ENCODE measurements around the gene GPR42.
"Not testable (repeated sequence)": the region's sequence is repeated elsewhere in the genome, so short reads cannot be mapped to it uniquely, and the experiment has no call there.

The GPR42 gene

DNA sequence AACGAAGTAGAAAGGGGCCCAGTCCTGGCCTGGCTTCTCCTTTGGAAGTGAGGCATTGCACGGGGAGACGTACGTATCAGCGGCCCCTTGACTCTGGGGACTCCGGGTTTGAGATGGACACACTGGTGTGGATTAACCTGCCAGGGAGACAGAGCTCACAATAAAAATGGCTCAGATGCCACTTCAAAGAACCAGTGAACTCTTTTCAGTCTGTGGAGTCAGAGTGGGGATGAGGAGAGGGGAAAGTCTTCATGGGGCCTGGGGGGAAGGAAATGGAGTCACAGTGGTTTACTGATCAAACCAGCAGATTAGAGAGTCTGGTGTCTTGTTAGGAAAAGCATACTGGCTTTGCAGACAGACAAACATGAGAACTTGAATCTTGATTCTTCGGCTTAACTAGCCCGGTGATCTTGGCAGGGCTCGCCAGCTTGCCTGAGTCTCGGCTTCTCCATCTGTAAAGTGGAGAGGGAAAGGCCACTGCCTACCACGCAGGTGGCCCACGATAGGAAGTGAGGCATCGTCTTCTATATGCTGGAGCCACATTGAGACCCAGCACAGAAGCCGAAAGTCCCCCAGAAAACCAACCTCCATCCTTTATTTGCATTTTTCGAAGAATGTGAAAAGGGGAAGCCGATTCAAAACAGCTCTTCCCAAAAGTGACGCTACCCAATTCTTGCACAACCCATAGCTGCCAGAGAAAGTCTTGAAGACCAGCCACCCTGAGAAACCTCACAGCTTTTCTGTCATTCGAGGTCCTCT, 23.5 kb upstream of the GPR42 start, which contains the start of gene FFAR1:
FFAR1 (plus strand) TSS at position 732 of the 759 bp plus-strand sequence. CDS start 3,650 bp downstream, outside the sequence.
- DNase-seq: peak; percentile 72

DNA sequence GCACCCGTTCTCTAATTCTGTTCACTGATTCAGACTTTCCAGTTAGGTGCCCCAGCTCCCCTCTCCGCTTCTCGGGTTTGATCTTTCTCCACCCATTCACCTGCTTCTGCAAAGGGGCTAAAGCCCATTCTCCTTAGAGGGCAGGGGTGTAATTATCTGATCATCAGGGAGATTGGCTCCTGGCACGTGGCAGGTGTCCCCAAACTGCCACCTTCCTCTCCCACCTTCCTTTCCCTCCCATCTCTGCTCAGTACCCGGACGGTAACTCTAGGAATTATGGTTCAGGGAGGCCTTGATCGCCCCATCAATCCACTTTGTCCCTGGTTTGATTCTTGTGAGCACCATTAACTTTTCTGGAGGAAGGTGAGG, 23.0 kb upstream of the GPR42 start:
- DNase-seq: no peak

DNA sequence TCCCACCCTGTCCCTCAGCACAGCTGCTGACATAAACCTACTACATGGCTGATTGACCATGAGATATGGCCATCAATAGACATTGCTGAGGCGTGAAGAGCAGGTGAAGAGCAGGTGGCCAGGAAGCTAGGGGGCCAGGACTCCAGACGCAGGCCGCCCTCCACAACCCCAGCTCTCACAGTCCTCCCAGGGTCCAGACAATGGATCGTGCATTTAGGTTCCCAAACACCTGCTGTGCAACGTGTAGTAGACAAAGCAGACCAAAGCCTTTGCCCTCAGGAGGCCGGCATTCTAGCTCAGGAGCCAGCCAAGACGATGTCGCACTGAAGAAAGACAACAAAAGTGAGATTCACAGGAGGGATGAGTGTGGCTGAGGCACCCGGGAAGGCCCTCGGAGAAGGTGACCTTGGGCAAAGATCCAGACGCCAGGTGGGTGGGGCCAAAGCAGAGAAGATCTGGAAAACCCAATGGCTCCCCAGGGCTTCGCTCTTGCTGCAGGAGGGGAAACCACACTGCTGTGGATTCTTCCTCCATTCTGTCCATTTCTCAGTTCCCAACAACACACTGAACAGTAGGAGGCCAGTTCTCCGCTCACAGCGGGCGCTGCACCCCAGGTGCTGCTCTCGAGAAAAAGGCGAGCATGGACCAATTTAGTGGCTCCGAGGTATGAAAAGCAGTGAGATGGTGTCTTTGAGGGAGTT, 21.8 kb upstream of the GPR42 start:
- no peak for DNase-seq

DNA sequence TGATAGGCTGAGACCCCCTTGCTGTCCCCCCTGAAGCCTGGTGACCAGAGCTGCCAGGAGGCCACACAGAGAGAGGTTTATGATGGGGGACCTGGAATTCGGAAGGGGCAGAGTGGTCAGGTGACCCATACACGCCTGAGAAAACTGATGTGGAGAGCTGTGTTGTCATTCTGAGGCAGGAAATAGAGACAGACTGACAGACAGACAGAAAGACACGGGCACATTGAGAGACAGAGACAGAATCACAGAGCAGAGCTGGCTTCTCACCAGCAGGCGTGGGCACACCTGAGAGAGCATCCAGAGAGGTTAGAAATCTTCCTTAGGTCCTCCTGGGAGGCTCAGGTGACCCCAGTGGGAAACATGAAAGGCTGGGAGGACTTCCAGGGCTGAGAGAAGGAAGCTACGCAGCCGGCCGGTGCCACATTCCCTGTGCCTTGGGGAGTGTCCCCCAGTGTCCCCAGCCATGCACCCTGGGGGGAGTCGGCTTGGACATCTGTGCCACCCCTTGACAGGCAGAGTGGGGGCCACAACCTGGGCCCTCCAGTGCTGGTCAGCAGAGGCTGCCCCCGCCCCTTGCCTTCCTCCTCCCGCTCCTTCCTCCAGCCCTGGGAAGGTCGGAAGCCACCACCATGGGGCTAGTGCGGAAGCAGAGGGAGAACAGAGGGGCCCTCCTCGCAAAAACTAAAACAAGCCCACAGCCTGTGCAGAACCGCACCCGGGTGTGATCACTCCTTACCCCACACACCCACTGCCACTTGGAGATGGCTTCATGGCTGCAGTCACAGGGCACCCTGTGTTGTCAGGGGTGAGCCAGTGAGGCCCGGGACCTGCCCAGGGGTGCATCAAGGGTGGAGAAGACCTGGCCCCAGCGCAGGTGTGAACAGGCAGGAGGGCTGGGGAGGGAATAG, 21.0 kb upstream of the GPR42 start:
- DNase-seq: no peak

DNA sequence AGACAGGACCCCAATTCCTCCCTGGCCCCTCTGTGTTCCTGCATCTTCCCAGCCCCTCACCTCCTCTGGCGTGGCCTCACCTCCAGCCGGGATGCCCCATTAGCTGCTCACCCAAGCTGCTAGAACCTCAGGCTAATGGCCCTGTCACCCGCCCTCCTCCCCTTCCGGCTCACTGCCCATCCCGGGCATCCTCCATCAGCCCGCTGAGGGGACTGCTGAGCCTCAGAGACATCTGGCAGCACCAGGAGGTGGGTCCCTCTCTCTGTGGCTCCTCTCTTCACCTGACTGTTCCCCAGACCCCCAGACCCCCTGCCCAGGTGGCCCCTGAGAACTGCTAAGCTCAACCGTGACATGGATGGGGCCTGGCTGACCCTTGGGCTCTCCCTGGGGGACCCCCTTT, 20.3 kb upstream of the GPR42 start:
- DNase-seq: no peak

DNA sequence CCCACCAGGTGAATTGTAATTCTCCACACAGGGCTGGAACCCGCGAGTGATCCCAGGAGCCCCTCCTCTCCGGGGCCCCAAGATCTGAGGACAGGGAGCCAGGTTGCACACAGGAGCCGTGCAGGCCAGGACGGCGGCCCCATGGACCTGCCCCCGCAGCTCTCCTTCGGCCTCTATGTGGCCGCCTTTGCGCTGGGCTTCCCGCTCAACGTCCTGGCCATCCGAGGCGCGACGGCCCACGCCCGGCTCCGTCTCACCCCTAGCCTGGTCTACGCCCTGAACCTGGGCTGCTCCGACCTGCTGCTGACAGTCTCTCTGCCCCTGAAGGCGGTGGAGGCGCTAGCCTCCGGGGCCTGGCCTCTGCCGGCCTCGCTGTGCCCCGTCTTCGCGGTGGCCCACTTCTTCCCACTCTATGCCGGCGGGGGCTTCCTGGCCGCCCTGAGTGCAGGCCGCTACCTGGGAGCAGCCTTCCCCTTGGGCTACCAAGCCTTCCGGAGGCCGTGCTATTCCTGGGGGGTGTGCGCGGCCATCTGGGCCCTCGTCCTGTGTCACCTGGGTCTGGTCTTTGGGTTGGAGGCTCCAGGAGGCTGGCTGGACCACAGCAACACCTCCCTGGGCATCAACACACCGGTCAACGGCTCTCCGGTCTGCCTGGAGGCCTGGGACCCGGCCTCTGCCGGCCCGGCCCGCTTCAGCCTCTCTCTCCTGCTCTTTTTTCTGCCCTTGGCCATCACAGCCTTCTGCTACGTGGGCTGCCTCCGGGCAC, 19.3 kb upstream of the GPR42 start:
- DNase-seq: no peak

DNA sequence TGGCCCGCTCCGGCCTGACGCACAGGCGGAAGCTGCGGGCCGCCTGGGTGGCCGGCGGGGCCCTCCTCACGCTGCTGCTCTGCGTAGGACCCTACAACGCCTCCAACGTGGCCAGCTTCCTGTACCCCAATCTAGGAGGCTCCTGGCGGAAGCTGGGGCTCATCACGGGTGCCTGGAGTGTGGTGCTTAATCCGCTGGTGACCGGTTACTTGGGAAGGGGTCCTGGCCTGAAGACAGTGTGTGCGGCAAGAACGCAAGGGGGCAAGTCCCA, 18.8 kb upstream of the GPR42 start:
- DNase-seq: no peak

DNA sequence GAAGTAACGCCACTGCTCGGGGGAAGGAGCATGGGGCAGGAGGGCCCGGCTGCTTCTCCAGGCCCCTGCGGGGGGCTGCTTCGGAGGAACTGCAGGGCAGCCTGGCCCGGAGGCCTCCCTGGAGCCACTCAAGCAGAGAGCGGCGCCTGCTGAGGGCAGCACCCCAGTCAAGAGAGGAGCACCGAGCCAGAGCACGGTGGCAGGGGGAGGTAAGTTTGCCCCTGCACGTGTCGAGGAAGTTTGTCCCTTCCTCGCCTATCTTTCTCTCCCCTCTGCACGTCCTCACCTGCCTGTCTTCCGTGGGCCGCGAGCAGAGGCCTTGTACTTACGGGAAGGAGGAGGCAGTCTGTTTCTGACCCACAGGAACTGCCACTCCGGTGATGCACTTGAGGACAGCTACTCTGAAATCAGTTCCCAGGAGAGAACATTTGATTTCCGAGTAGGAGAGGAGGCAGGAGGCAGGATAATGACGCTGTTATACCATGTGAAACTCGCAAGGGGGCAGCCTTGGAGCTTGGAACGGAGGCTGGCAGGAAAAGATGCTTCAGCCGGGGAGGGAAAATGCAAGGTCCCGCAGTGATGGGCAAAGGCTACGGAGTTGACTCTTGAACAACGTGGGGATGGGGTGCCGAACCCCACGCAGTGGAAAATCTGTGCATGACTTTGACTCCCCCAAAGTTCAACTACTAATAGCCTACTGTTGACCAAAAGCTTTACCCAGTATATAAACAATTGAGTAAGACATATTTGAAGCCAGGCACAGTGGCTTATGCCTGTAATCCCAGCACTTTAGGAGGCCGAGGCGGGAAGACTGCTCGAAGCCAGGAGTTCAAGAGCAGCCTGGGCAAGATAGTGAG, 18.2 kb upstream of the GPR42 start:
- peak; percentile 80 for DNase-seq

DNA sequence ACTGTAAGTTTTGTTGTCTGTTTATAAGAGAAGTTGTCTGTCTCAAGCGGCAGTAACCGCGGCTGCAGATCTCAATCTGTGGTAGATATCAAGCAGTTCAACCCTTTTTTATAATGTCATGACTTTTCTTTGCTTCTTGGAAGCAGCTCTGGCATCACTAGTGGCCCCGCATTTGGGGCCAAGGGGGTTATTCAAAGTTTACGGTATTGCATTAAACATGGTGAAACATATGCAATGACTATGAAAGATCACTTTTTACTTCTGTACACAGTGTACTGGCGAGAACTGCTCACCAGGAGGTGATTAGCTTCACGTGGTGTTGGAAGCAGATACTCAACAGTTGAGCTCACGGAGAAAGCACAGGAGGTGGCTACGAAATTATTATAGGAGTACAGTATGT, 17.2 kb upstream of the GPR42 start:
- DNase-seq: no peak

DNA sequence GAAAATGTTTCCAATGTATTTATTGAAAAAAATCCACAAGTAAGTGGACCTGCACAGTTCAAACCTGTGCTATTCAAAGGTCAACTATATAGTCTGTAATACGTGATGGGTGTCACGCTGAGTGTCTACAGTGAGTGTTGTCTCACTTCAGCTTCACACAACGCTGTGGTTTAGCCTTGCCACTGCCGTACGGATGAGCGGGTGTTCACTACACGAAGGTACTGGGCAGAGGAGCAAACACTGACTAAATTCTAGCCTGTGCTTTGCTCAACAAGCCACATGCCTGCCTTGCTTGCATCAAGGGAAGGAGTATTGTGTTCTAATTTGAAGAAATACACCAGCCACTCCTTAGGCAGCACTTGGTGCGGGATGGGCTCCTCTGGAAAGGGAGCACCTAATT, 16.0 kb upstream of the GPR42 start:
- DNase-seq: peak; percentile 23

DNA sequence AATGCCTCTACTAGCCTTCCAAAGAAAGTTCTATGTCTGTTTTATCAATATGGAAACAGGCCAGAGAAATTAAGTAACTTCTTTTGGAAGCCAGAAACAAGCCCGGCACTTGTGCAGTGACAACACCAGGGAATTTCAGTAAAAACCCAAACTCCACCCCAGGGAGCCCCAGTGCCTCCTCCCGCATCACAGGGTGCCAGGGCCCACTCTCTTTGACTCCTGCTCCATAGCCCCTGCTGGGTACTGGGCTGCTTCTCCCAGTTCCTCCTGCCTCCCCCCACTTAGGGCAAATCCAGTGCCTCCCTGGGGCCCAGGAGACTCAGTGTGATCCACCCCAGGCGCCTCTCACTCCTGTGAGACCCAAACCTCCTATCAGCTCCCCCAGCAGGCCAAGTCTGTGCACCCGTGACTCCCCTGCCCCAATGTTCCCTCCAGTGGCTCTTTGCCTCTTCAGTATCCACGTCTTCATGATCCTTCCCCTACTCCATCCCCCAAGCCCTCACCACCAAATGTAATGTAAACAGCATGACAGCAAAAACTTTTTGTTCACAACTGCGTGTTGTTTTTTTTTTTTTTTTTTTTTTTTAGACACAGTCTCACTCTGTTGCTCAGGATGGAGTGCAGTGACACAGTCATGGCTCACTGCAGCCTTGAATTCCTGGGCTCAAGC, 14.9 kb upstream of the GPR42 start:
- no peak for DNase-seq

DNA sequence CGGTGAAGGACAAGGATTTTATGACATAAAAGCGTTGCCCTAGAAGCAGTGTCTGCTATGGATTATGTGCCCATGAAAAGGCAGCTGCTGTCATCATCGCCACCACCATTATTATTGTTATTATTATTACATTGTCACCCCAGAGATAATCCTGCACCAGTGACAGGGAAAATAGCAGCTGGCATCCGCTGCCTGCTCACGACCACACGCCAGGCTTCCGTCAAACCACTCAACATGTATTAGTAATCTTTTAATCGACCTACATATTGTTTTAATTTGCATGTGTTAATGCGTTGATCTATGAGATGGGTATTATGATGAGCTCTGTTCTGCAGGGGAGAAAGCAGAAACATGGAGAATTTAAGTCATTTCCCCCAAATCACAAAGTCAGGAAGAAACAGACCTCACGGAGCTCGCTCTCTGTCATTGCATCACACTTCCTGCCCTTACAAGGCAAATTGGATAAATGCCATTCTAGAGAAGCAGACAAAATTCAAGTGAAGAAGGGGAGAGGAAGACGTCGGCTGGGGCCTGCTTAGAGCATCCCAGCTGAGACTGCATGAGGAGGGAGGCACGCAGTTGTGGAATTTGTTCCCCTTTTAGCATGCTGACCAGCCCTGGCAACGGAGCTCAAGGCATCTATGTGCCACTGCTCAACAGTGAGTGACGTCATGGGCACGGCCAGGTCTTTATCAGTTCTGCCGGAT, 12.8 kb upstream of the GPR42 start, which contains the start of gene FFAR3:
FFAR3 (plus strand) TSS at position 594 of the 707 bp plus-strand sequence. CDS start 431 bp downstream, outside the sequence.
- DNase-seq: no peak

DNA sequence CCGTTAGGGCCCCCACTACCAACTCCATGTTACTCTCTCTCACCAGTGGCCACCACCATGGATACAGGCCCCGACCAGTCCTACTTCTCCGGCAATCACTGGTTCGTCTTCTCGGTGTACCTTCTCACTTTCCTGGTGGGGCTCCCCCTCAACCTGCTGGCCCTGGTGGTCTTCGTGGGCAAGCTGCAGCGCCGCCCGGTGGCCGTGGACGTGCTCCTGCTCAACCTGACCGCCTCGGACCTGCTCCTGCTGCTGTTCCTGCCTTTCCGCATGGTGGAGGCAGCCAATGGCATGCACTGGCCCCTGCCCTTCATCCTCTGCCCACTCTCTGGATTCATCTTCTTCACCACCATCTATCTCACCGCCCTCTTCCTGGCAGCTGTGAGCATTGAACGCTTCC, 12.0 kb upstream of the GPR42 start:
- not testable (repeated sequence) for DNase-seq

DNA sequence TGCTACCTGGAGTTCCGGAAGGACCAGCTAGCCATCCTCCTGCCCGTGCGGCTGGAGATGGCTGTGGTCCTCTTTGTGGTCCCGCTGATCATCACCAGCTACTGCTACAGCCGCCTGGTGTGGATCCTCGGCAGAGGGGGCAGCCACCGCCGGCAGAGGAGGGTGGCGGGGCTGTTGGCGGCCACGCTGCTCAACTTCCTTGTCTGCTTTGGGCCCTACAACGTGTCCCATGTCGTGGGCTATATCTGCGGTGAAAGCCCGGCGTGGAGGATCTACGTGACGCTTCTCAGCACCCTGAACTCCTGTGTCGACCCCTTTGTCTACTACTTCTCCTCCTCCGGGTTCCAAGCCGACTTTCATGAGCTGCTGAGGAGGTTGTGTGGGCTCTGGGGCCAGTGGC, 11.5 kb upstream of the GPR42 start:
- not testable (repeated sequence) for DNase-seq

DNA sequence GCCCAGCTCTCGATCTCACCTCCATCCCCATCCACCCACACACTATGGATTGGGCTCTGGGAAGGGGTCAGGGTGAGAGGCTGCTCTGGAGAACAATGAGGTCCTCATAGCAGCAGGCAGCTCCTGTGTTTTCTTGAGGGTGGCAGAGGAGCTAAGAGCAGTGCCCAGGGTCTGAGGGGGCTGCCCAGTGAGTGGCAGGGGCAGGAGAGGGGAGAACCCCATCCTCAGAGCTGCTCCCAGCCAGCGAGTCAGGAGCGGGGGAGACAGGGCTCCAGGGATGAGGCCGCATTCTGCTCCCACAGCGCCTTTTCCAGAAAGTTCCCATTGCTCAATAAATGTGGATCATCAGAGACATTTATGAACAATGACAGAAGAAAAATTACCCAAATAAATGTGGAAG, 10.8 kb upstream of the GPR42 start:
- DNase-seq: not testable (repeated sequence)

DNA sequence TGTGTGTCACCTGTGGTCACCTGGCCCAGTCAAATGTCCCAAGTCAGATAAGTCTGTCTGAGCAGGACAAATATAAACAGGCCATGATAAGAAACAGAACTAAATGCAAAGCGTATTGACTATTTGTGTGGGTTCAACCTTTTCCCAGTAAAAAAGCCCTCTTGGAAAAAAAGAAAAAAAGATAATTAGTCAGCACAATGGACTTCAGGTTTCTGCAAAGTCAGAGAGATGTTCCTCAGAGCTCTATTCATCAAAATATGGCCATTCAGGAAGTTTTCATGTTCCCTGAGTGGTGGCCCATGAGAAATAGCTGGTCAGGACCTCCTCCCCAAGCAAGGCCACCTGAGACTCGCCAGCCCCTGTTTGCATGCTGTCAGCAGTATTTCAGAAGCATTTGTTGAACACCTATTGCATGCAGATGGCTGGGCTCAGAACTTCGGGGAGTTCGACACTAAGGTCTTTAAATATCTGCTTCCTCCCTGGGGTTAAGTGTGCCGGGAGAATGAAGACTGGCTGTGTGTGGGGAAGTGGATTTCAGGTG, 9.9 kb upstream of the GPR42 start:
- DNase-seq: no peak

DNA sequence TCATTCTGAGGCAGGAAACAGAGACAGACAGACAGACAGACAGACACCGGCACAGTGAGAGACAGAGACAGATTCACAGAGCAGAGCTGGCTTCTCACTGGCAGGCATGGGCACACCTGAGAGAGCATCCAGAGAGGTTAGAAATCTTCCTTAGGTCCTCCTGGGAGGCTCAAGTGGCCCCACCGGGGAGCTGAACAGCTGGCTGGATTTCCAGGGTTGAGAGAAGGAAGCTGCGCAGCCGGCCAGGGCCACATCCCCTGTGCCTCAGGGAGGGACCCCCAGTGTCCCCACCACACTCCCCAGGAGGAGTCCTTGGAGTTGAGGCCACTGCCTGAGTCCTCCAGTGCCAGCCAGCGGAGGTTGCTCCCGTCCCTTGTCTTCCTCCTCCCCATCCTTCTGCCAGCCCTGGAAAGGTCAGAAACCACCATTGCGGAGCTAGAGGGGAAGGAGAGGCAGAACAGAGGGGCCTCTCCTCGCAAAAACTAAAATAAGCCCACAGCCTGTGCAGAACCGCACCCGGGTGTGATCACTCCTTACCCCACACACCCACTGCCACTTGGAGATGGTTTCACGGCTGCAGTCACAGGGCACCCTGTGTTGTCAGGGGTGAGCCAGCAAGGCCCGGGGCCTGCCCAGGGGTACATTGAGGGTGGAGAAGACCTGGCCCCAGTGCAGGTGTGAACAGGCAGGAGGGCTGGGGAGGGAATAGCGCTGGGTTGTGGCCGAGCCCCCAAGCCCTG, 8.4 kb upstream of the GPR42 start:
- DNase-seq: no peak

DNA sequence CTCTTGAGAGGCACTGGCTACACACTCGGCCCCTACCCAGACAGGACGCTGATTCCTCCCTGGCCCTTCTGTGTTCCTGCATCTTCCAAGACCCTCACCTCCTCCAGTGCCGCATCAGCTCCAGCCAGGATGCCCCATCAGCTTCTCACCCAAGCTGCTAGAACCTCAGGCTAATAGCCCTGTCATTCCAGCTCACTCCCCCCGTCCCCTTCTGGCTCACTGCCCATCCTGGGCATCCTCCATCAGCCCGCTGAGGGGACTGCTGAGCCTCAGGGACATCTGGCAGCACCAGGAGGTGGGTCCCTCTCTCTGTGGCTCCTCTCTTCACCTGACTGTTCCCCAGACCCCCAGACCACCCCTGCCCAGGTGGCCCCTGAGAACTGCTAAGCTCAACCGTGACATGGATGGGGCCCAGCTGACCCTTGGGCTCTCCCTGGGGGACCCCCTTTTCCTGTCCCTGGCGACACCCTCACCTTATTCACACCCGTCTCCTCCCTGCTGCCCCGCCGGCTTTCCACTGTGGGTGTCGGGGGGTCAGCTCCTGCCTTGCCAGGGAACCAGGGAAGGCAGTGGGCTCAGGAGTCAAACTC, 7.8 kb upstream of the GPR42 start:
- no peak for DNase-seq
